Endothelial cell of umbilical vein (primary cell): ENCODE results near the gene TNNT3. TPM values are rescaled to one million over a fixed set of nuclear protein-coding genes. Genes with fewer than 3 reads are reported as not detected.

Source experiments
- BruUV-seq: library from RNA; stranded (reverse); fragments of 400-500 nt; replicated peaks from 2 replicates; lab custom pipeline; 2021; lab: Mats Ljungman, UMichigan
- CTCF ChIA-PET: fragments of 300-600, 350-600 bp; sonication (Branson Sonifier 250); formaldehyde crosslinking; loops from one replicate; lab custom pipeline; 2021; ENCODE audit warnings: antibody characterized with exemption, inconsistent platforms; lab: Charles Lee
- POLR2A ChIA-PET: fragments of 300-600, 350-600 bp; sonication (Branson Sonifier 250); formaldehyde crosslinking; loops from one replicate; lab custom pipeline; 2021; ENCODE audit warnings: antibody characterized with exemption, inconsistent platforms; lab: Charles Lee
- DNase-seq: peaks from one replicate; pipeline ENCODE4 v3.0.0-alpha.2; 2011; ENCODE audit warnings: low read depth, low spot score
- FAIRE-seq: peaks from 2 replicates; lab custom pipeline; 2011; peaks lifted over from hg19 to GRCh38; lab: Jason Lieb, UNC
- H2AFZ ChIP-seq: 2 replicates; pipeline ENCODE4 v1.6.0; 2012; ENCODE audit warnings: low read depth, low read length, control low read depth, inconsistent platforms
- H3K27ac ChIP-seq: 2 replicates; pipeline ENCODE4 v1.5.1; 2011; ENCODE audit warnings: low read depth, mild to moderate bottlenecking, control low read depth, low read length, moderate library complexity; ENCODE audit not compliant: insufficient read depth
- H3K27me3 ChIP-seq, 2 experiments: 2 replicates each; pipeline versions ENCODE4 v1.6.0 to v1.6.1; 2011; ENCODE audit warnings: low read length in 2 of 2, mixed read lengths in 1 of 2; ENCODE audit not compliant: control insufficient read depth in 2 of 2, insufficient read depth in 2 of 2
- H3K36me3 ChIP-seq, 2 experiments: 2 replicates in 1 of 2; 3 replicates in 1 of 2; pipeline ENCODE4 v1.5.1; 2011; ENCODE audit warnings: low read length in 2 of 2, mild to moderate bottlenecking in 1 of 2, moderate library complexity in 1 of 2; ENCODE audit not compliant: control insufficient read depth in 2 of 2, insufficient read depth in 2 of 2; ENCODE audit errors: extremely low read depth in 1 of 2
- H3K4me1 ChIP-seq: 3 replicates; pipeline ENCODE4 v1.5.1; 2011; ENCODE audit warnings: mild to moderate bottlenecking, low read length; ENCODE audit not compliant: control insufficient read depth, insufficient read depth; ENCODE audit errors: extremely low read depth
- H3K4me2 ChIP-seq: 2 replicates; pipeline ENCODE4 v1.6.1; 2011; ENCODE audit warnings: low read length, control low read depth, mixed read lengths; ENCODE audit not compliant: insufficient read depth
- H3K4me3 ChIP-seq, 3 experiments: fragments of 200-600 bp in 1 of 3; sonication (generic), shearing (Covaris generic) in 1 of 3; replicated peaks in 1 of 3; 2 replicates each; pipeline ENCODE4 v1.5.1; 2011 to 2016; ENCODE audit warnings: control low read depth in 3 of 3, low read length in 3 of 3, mild to moderate bottlenecking in 2 of 3, inconsistent platforms in 1 of 3, low read depth in 1 of 3, moderate library complexity in 1 of 3; ENCODE audit not compliant: insufficient read depth in 1 of 3
- H3K79me2 ChIP-seq: 2 replicates; pipeline ENCODE4 v1.6.0; 2012; ENCODE audit warnings: low read length, inconsistent platforms; ENCODE audit not compliant: control insufficient read depth, insufficient read depth
- H3K9ac ChIP-seq: replicated peaks from 2 replicates; pipeline ENCODE3; 2011; ENCODE audit warnings: low read length, control low read depth; ENCODE audit not compliant: insufficient read depth; ENCODE audit errors: extremely low read depth
- H3K9me1 ChIP-seq: replicated peaks from 3 replicates; pipeline ENCODE4 v1.6.0; 2011; ENCODE audit warnings: mild to moderate bottlenecking, low read length; ENCODE audit not compliant: control insufficient read depth, insufficient read depth; ENCODE audit errors: extremely low read depth
- H3K9me3 ChIP-seq: replicated peaks from 2 replicates; pipeline ENCODE4 v1.5.1; 2012; ENCODE audit warnings: low read length, inconsistent platforms; ENCODE audit not compliant: control insufficient read depth, insufficient read depth
- H4K20me1 ChIP-seq: replicated peaks from 2 replicates; pipeline ENCODE3; 2011; ENCODE audit warnings: mild to moderate bottlenecking, low read length; ENCODE audit not compliant: control insufficient read depth, insufficient read depth; ENCODE audit errors: extremely low read depth
- EZH2 ChIP-seq: IDR thresholded peaks from 2 replicates; pipeline ENCODE4 v1.6.1; 2012; ENCODE audit warnings: borderline replicate concordance, low read depth, mild to moderate bottlenecking, moderate library complexity, low read length, inconsistent platforms; ENCODE audit not compliant: severe bottlenecking
- FOS ChIP-seq: IDR thresholded peaks from 2 replicates; pipeline ENCODE4 v1.6.1; 2011; ENCODE audit warnings: mild to moderate bottlenecking, low read length, moderate library complexity, borderline replicate concordance; ENCODE audit not compliant: insufficient read depth
- GATA2 ChIP-seq: IDR thresholded peaks from 2 replicates; pipeline ENCODE4 v1.7.0; 2011; ENCODE audit warnings: low read depth, mild to moderate bottlenecking, moderate library complexity, mixed read lengths, low read length; ENCODE audit not compliant: insufficient read length, insufficient read depth
- JUN ChIP-seq: IDR thresholded peaks from 2 replicates; pipeline ENCODE4 v1.6.1; 2011; ENCODE audit warnings: borderline replicate concordance, low read depth; ENCODE audit not compliant: insufficient read length, insufficient read depth
- MYC ChIP-seq: IDR thresholded peaks from one replicate; pipeline ENCODE4 v1.6.1; 2011; ENCODE audit warnings: mild to moderate bottlenecking, low read depth, low read length
- POLR2A ChIP-seq: IDR thresholded peaks from 2 replicates; pipeline ENCODE4 v1.6.1; 2012; ENCODE audit warnings: low read depth, mild to moderate bottlenecking, control low read depth, low read length
- POLR2AphosphoS5 ChIP-seq: IDR thresholded peaks from 2 replicates; pipeline ENCODE4 v1.6.1; 2012; ENCODE audit warnings: low read depth, mild to moderate bottlenecking, control low read depth, low read length, moderate library complexity; ENCODE audit not compliant: insufficient read depth
- dilution Hi-C: fragments of 300-500 bp; cut with MboI; formaldehyde crosslinking; loops from one replicate; pipeline ENCODE4 v1.15.0; 2019; ENCODE audit warnings: low sequenced_read_pairs; ENCODE audit not compliant: extremely low pct_ligation_motif_present
- intact Hi-C: fragments of 100-400 bp; cut with micrococcal nuclease; formaldehyde crosslinking; loops from one replicate; pipeline ENCODE4 v1.10.0; 2022
- polyA plus RNA-seq, 4 experiments: library from polyadenylated mRNA; depleted of rRNA in 3 of 4; stranded (reverse) in 3 of 4; unstranded in 1 of 4; fragments of >200 nt; gene quantifications; 2 replicates each; pipeline versions ENCODE4 v1.2.1 to v1.2.3, GENCODE V29; 2011 to 2012; ENCODE audit warnings: missing spikeins in 1 of 4
- total RNA-seq: library from RNA; stranded (reverse); gene quantifications from 2 replicates; pipeline ENCODE4 v1.2.3, GENCODE V29; 2021
- TF ChIP-seq, protein P1 (sequence below): IDR thresholded peaks from 2 replicates; pipeline ENCODE4 v1.6.1; 2011; ENCODE audit not compliant: insufficient read depth, insufficient read length
- TF ChIP-seq, protein P2 (sequence below), 2 donors: IDR thresholded peaks; 1 replicate in 1 of 2; 2 replicates in 1 of 2; pipeline ENCODE4 v1.5.1; 2011; ENCODE audit warnings: low read length in 2 of 2, mild to moderate bottlenecking in 2 of 2, moderate library complexity in 2 of 2, control low read depth in 1 of 2, inconsistent platforms in 1 of 2, low read depth in 1 of 2; ENCODE audit not compliant: insufficient read depth in 1 of 2; ENCODE audit errors: extremely low read depth in 1 of 2

Gene TNNT3
- total and polyA plus RNA-seq, 2 donors (not counting 3 experiments of a cell fraction or from before 2014, with no cell fraction given): not detected

DNA sequence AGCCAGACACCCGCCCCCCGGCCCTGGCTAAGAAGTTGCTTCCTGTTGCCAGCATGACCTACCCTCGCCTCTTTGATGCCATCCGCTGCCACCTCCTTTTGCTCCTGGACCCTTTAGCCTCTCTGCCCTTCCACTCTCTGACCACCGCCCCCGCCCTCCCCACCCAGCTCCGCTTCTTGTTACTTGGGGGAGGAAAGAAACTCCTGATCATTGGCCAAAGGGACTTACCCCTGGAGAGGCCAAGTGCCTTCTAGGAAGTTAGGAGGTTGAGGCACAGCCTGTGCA lies 27.7 kb upstream of the TNNT3 start, which contains the start of gene PRR33:
Gene PRR33 (minus strand): TSS at position 65 of the 285 bp plus-strand sequence. CDS start 1,311 bp downstream, outside the sequence.
- Histone ChIP-seq H3K36me3 (no peaks in the 10 kb centered on the region), H4K20me1 (no peaks in the 10 kb centered on the region), H3K9me1 (no peaks in the 10 kb centered on the region), H3K4me3 (no peak within 1 kb of the TSS), H3K4me1 (no peaks in the 10 kb centered on the region), H3K79me2 (no peaks in the 10 kb centered on the region), H3K9ac (no peak within 1 kb of the TSS), H3K4me2 (no peak within 1 kb of the TSS), H2AFZ (no peak within 1 kb of the TSS), H3K9me3 (no peaks in the 10 kb centered on the region), H3K27ac (no peak within 1 kb of the TSS), H3K27me3 (peaks cover 3 to 9% of the 10 kb centered on the region in 2 experiments)
- TF ChIP-seq, protein P1, sequence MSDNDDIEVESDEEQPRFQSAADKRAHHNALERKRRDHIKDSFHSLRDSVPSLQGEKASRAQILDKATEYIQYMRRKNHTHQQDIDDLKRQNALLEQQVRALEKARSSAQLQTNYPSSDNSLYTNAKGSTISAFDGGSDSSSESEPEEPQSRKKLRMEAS: no peak
- no peak for TF ChIP-seq JUN
- TF ChIP-seq POLR2AphosphoS5: no peak
- TF ChIP-seq MYC: no peak
- no peak for TF ChIP-seq POLR2A
- TF ChIP-seq EZH2: no peak
- TF ChIP-seq FOS: no peak
- no peak for TF ChIP-seq GATA2
- TF ChIP-seq, protein P2, sequence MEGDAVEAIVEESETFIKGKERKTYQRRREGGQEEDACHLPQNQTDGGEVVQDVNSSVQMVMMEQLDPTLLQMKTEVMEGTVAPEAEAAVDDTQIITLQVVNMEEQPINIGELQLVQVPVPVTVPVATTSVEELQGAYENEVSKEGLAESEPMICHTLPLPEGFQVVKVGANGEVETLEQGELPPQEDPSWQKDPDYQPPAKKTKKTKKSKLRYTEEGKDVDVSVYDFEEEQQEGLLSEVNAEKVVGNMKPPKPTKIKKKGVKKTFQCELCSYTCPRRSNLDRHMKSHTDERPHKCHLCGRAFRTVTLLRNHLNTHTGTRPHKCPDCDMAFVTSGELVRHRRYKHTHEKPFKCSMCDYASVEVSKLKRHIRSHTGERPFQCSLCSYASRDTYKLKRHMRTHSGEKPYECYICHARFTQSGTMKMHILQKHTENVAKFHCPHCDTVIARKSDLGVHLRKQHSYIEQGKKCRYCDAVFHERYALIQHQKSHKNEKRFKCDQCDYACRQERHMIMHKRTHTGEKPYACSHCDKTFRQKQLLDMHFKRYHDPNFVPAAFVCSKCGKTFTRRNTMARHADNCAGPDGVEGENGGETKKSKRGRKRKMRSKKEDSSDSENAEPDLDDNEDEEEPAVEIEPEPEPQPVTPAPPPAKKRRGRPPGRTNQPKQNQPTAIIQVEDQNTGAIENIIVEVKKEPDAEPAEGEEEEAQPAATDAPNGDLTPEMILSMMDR (IDR thresholded peaks at IDR 0.05; ENCODE audit: extremely low read depth in 1 of 2, insufficient read depth in 1 of 2, low read depth in 1 of 2, low read length in 2 of 2): no peak
- ChIA-PET POLR2A (no interaction called here), CTCF (interaction anchor here (1.0 to 2.2 kb wide), 3 partner anchors 10 to 239 kb away, joined by 3 to 15 read pairs (median 4); no protein-coding TSS in a partner anchor)
- no TSS peak for BruUV-seq
- intact Hi-C loops (no loop called here), dilution Hi-C loops (no loop called here)
- FAIRE-seq: no peak
- DNase-seq: no peak
